OCI-M2 (cell line): ENCODE data around the gene UCK1.

ENCODE experiments used
- DNase-seq: peaks from one replicate; lab custom pipeline; 2025; ENCODE audit not compliant: unreplicated experiment; lab: John Stamatoyannopoulos, UW

The UCK1 gene

DNA sequence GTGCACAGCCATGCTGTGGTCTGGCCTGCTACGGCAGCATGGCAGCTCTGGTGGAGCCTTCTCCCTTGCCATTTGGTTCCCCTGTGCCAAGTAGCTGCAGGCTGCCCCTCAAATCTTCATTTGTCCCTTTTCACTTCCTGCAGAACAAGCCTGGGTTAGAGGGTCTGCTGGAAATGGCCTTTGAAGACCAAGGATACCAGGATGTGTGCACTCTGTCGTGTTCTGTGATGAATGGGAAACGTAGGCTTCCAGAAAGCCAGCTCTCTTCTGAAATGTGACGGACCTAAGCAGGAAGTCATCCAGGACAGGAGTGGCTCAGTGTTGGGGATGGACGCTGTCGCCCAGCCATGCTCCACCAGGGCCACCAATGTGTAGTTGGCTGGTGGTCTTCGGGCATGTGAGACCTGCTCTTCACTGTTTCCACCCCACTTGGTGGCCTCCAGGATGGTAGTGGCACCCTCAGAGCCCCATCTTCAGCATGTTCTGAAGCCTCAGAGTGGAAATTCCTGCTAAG lies 31.8 kb downstream of the UCK1 start:
- no peak for DNase-seq

- no peak for DNase-seq
Observed at GRCh38 chr9:131496844-131497405, 34.1 kb downstream of the UCK1 start.

GRCh38 chr9:131495785-131496184 lies 35.3 kb downstream of the UCK1 start:
- no peak for DNase-seq

DNA sequence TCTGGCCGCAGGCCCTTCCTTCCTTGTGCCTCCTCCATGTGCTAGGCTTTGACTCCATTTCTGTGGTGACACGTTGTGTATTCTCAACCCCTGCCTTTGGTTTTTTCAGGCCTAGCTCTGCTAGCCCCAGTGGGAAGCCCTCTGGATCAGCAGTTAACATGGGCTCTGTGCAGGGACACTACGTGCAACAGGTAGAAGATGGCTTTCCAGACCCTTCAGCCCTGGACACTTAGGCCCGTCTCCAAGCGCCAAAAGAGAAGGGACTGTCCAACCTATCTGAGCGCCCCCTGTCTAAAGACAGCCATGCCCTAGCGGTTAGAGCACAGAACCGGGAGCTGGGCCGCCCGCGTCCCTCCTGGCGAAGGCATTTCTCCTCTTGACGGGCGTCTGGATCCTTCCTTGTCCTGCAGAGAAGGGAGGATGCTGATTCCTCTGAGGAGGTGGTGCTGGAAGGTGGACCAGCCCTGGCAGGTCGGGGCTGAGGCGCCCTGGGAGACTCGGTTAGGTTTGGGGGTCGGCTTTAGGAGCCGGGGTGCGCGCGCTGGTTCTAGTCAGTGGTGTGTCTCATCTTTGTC lies 36.7 kb downstream of the UCK1 start:
- no peak for DNase-seq

- DNase-seq = no peak
Observed at GRCh38 chr9:131492070-131492469, 39.0 kb downstream of the UCK1 start.

GRCh38 chr9:131491001-131491710 lies 39.9 kb downstream of the UCK1 start:
- no peak for DNase-seq

DNA sequence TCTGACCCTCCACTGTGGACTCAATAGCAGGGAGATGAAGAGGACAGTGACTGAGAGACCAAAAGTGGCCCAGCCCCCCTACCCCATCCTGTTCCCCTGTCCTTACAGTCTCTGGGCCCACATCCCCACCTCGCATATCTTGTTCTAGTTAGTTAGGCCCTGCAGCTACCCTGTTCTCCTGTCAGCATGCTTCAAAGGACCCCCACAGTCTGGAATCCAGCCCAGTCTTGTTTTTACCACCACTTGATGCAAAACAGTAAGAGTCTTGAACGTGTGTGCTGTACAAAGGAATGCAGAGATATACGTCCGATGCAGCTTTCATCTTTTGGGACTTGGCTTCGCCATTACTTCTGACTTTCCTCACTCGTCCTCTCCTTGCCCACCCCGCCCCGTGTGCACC lies 40.5 kb downstream of the UCK1 start:
- DNase-seq = no peak

- DNase-seq = no peak
Observed at GRCh38 chr9:131487621-131488031, 43.4 kb downstream of the UCK1 start.

DNA sequence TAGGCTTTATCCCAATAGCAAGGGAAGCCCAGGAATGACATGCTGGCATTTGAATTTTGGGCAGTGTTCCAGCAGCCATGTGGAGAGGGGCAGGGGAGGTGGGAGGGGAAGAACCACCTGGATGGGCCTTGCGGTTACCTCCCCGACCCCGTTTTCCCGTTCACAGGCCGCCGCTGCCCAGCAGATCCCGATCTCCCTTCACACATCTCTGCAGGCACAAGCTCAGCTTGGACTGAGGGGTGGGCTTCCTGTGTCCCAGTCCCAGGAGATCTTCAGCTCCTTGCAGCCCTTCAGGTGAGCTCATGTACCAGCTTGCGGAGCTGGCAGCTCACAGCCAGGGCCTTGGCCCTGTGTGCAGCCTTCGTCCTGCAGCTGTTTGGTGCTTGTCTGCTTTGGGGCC lies 44.1 kb downstream of the UCK1 start:
- DNase-seq = no peak

- DNase-seq = no peak
Observed at GRCh38 chr9:131485728-131486422, 45.2 kb downstream of the UCK1 start.

DNA sequence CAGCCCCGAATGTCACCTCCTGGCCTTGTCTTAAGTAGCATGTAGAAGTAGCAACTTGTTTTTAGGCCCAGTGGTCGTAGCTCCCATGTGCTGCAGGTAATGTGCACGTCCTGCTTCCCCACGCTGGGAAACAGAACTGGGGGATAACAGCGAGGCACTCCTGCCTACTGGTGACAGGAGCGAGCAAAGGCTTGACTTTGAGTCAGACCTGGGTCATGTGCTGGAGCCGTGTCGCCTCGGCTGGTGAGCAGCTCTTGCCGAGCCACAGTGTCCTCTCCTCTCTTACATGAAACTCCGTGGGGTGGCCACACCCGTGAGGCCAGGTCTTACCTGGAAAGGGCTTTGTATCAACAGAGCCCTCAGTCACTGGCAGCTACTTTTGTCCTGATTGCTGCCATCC lies 45.9 kb downstream of the UCK1 start:
- DNase-seq = no peak

GRCh38 chr9:131484560-131485185 lies 46.4 kb downstream of the UCK1 start:
- no peak for DNase-seq

- DNase-seq = no peak
Observed at GRCh38 chr9:131484051-131484445, 47.0 kb downstream of the UCK1 start.

DNA sequence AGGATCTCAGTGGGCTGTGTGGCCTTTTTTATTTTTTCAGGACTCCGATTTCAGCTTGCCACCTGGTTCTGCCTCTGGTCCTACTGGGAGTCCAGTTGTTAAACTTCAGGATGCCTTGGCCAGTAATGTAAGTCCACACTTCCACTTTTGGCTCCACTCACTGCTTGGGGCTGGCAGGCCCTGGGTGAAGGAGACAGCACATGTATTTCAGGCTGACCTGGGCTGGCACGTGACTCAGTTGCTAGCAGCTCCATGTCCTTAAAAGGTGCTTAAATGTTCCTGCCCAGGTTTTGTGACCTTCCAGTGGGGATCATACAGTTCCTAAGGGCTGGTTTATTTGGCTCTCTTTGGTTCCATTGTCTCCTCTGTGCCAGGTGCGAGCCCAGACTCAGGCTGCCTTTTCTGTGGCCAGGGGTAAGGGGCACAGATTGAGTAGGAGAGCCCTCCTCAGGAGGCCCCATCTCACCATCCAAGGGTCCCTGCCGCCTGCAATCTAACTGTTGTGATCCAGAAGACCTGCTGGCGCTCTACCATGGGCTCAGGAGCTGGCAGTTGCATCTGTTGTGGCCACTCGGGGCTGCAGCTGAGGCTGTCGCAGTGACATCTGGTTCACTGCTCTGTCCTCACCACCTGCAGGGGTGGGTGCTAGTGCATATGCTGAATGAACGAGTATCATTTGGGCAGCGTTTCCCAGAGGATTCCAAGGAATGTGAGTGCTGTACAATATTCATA lies 47.6 kb downstream of the UCK1 start:
- no peak for DNase-seq

DNA sequence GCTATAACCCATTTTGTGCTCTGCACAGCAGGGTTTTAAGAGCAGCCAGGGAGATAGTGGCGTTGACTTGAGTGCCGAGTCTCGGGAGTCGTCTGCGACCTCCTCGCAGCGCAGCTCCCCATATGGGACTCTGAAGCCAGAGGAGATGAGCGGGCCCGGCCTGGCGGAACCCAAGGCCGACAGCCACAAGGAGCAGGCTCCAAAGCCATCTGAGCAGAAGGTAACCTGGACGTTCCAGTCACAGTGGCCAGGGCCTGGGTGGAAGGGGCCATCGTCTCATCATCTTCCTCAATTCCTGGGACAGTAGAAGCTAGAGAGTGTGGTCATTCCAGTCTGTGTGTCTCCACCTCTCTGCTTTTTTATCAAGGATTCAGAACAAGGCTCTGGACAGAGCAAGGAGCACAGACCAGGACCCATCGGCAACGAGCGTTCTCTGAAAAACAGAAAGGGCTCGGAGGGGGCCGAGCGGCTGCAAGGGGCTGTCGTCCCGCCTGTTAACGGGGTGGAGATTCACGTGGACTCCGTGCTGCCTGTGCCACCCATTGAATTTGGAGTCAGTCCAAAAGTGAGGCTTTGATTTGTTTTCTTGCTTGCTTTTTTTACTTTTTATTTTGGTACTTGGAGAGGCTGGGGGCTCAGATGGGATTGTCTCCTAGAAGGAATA lies 48.6 kb downstream of the UCK1 start:
- no peak for DNase-seq

DNA sequence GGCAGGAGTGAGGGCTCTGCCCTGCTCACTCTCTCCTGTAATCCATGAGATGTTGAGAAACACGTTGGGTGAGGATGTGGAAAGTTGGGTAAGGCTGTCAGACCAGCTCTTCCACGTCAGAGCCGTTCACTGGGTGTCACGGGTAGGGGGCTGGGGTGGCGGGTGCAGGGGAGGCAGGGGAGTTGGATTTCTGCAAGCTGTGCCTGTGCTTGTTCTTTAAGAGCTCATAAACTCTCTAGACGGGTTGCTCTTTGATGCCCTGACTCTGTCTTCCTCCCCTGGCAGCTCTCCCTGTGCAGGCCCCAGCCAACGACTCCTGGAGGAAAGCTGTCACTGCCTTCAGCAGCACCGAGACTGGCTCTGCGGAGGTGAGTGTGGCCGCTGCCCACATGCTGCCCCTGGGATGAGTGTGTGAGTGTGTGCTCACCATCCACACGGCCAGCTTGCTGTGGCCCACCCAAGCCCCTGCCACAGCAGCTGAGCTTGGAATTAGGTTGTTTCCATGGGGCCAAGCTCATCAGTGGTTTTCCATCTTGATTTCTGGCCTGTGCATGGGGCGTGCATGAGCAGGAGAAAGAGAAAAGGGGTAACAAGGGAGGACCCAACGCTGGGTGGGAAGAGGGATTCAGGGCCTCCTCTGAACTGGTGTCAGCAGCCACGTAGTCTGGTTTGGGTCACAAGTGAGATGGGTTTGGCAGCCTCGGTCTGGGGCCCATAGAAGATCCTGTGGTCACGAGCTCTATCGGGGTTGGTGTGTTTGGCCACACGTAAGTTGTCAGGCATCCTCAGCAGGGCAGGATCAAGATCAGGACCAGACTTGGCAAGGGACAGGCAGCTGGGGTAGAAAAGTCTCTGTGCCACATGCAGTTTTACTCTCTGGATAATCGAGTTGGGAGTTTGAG lies 49.4 kb downstream of the UCK1 start:
- no peak for DNase-seq

DNA sequence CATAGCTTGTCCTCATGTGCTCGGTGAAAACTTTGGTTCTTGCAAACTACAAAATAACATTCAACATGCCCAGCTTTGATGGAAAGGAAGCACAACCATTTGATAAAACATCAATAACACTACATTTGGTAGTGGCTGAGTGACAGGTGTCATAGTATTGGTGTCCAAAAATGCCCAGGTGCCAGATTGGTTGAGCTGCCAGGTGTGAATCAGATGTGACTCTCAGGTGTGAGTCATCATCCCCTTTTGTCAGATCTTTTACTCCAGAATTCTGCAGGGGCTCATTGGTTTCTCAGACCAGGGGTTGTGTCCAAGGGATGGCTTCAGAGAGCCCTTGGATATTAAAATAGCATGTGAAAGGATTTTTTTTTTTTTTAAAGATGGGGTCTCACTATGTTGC lies 50.8 kb downstream of the UCK1 start:
- no peak for DNase-seq

GRCh38 chr9:131478911-131479310 lies 52.2 kb downstream of the UCK1 start:
- no peak for DNase-seq

DNA sequence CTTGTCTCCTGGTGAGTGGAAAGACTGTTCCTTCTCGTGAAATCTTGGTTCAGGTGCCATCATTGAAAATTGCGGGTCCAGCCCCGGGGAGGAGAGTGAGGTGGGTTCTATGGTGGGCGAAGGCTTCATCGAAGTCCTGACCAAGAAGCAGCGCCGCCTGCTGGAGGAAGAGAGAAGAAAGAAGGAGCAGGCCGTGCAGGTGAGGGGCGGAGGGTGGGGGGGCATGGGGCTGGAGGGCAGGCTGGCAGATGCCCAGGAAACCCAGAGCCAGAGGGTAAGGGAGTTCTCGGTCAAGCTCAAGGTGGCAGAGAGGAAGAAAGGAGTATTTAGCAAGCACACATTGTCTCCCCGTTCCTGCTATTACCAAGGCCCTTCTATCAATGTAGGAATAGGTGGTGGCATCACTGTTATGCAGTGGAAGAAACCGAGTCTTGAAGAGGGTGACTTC lies 52.6 kb downstream of the UCK1 start:
- DNase-seq = no peak
